Fibroblast of the aortic adventitia (primary cell): Measurements from ENCODE around the gene METTL17. TPM values are rescaled to one million over a fixed set of nuclear protein-coding genes. Genes with fewer than 3 reads are reported as not detected.
A peak's percentile ranks its signal among the peaks of the same experiment; 100 is the strongest.

Source experiments
- DNase-seq: peaks from one replicate; pipeline ENCODE4 v3.0.0-alpha.2; 2010; ENCODE audit warnings: low read depth
- H3K4me3 ChIP-seq: 2 replicates; pipeline ENCODE4 v1.5.1; 2011; ENCODE audit warnings: low read depth, mild to moderate bottlenecking, control low read depth, low read length, moderate library complexity
- CTCF ChIP-seq: IDR thresholded peaks from 2 replicates; pipeline ENCODE4 v1.5.1; 2011; ENCODE audit warnings: mild to moderate bottlenecking, low read length, control low read depth, inconsistent platforms; ENCODE audit not compliant: insufficient read depth
- total RNA-seq: library from RNA; depleted of rRNA; stranded (reverse); fragments of >200 nt; gene quantifications from 2 replicates; pipeline ENCODE4 v1.2.3, GENCODE V29; 2012; ENCODE audit warnings: low replicate concordance

METTL17 gene
- total RNA-seq, 1 donor: 44.2 TPM

DNA sequence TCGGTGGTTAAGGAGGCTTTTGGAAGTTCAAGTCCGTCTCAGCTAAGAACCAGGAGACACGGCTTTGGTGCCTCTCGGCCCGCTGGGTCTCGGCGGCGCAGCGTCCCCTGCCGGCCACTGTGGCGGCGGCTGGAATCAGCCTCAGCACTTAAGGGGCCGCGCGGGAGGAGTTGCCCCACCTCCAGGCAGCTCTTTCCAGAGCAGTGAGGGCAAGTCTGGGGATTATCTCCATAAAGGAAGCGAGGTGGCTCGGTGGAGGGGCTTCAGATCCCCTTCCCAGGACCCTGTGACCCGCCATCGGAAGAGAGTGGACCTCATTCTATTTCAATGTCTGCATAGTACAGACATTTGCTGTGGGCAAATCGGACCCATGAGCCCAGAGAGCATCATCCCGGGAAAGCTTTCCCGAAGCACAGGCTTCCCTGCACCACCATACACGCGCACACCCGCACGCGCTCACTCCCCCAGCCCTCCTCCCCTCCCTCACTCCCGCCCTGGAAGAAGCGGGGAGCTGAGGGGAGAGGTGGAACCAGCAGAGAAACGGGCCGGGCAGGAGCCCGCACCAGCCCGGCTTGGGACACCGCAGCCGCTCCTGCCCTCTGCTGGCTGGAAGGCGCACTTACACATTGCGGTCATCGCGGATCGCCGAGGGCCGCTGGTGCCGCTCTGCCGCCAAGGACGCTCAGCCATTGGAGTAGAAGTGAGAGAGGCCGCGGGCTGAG lies 18.6 kb upstream of the METTL17 start:
- TF ChIP-seq CTCF: peak; percentile 99
- DNase-seq: peak; percentile 81
- peak overlapping the region; percentile 73 for H3K4me3 ChIP-seq

- H3K4me3 ChIP-seq: peak overlapping the region; percentile 73
- no peak for TF ChIP-seq CTCF
- no peak for DNase-seq
These were observed 18.1 kb upstream of the METTL17 start for GRCh38 chr14:20971705-20972021.

DNA sequence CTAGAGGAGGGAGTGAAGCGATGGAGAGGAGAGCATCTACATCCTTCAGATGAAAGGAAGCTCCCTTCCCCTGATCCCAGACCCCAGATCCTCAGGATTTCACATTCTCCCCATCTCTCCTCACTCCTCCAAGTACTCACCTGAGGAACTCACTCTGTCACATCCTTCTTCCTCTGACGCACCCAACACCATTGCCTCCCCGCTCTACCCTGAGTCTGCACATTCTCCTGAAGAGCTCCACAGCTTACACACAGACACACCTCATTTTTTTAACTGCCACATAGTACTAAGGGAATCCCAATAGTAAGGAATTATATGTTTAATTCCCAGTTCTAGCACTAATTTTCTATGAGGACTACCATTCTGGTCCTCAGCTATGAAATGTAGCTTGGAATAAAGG lies 16.3 kb upstream of the METTL17 start:
- no peak for DNase-seq
- no peak for TF ChIP-seq CTCF
- no peak overlapping the region for H3K4me3 ChIP-seq

DNA sequence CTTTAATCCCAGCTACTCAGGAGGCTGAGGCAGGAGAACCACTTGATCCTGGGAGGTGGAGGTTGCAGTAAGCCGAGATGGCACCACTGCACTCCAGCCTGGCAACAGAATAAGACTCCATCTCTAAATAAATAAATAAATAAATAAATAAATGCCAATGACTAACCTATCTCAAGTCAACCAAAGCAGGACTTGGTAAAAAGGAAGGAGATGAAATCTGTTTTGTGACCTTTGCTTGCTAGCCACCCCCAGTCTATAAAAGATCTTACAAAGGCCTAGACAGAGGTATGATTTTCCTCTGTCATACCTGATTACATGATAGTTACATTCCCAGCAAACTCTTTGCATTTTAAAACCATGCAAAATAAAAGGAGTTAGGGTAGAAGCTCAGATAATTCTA lies 13.5 kb upstream of the METTL17 start:
- TF ChIP-seq CTCF: no peak
- no peak overlapping the region for H3K4me3 ChIP-seq
- DNase-seq: no peak

DNA sequence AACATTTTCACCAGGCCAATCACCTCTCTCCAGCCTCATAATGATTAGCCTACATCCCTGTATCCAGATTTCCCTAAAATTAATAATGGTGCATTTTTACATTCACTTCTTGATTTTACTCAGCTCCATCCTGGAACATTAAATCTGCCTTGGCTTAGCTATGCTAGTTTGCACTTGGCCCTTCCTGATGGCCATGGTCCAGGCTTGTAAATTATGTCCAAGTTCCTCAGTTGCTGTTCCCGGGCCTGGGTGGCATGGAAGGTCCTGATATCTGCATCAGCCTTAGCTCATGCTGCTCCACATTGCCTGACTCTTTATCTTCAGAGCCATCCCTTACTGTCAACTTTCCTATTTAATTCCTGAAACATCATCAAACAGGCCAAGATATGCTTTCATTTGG lies 11.1 kb upstream of the METTL17 start:
- no peak for TF ChIP-seq CTCF
- no peak for DNase-seq

DNA sequence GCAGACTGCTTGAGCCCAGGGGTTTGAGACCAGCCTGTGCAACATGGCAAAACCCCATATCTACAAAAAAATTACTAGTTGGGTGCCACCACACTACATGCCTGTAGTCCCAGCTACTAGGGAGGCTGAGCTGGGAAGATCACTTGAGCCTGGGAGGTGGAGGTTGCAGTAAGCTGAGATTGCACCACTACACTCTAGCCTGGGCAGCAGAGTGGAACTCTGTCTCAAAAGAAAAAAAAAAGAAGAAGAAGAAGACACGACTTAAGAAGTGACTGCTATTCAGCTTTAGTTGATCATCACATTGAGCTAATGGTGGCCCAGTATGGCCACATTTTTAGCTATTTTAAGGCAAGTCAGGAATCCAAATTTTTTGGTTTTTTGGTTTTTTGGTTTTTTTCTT lies 8.9 kb upstream of the METTL17 start:
- TF ChIP-seq CTCF: no peak
- no peak for DNase-seq
- H3K4me3 ChIP-seq: no peak overlapping the region

More for the DNA sequence above, 11.1 kb upstream of the METTL17 start:
- no peak overlapping the region for H3K4me3 ChIP-seq
